ENCODE data around the gene SAPCD2.

DNA sequence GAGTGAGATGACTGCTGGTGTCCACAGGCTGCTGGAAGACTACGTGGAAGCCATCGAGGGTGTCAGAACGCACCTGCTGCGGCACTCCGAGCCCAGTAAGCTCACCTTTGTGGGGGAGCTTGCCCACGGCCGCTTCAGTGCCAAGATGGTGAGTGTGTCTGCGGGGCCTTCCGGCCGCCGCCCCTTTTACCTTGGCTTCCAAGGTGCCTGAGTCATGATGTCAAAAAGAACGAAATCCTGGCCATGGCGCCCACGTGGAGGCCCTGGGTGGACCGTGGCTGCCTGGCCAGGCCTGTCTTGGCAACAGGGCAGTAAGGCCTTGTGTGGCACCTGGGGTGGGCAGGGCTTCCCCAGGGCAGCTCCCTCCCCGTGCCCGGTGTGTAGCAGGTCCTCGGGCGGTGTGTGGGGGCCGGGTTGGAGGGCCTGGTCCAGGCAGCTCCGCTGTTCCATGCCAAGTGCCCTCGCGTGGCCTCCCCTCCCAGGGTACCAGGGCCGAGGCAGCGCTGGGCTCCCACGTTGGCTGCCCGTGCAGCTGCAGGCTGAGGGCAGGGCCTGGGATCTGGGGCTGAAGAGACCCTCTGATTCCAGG is 36.4 kb upstream of the SAPCD2 start:
- TF ChIP-seq EZH2 (IDR thresholded peaks at IDR 0.05; ENCODE audit: borderline replicate concordance, low read length), result no peak
- TF ChIP-seq, protein P1, sequence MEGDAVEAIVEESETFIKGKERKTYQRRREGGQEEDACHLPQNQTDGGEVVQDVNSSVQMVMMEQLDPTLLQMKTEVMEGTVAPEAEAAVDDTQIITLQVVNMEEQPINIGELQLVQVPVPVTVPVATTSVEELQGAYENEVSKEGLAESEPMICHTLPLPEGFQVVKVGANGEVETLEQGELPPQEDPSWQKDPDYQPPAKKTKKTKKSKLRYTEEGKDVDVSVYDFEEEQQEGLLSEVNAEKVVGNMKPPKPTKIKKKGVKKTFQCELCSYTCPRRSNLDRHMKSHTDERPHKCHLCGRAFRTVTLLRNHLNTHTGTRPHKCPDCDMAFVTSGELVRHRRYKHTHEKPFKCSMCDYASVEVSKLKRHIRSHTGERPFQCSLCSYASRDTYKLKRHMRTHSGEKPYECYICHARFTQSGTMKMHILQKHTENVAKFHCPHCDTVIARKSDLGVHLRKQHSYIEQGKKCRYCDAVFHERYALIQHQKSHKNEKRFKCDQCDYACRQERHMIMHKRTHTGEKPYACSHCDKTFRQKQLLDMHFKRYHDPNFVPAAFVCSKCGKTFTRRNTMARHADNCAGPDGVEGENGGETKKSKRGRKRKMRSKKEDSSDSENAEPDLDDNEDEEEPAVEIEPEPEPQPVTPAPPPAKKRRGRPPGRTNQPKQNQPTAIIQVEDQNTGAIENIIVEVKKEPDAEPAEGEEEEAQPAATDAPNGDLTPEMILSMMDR (IDR thresholded peaks at IDR 0.05; ENCODE audit: low read length), result no peak
